PC-3 (cell line): ENCODE results near the gene TEAD1. TPM values are rescaled to one million over a fixed set of nuclear protein-coding genes. Genes with fewer than 3 reads are reported as not detected.

Experiments used
- ATAC-seq: fragments of 200-7000 bp; cut with Tn5 transposase; 2 replicates; pipeline ENCODE4 v1.9.1; 2020; ENCODE audit warnings: mild to moderate bottlenecking, moderate library complexity
- BruUV-seq: library from RNA; stranded (reverse); fragments of 400-500 nt; replicated peaks from 2 replicates; lab custom pipeline; 2021; lab: Mats Ljungman, UMichigan
- CTCF ChIA-PET: fragments of 300-600 bp; sonication (Branson Sonifier 250); formaldehyde crosslinking; loops from one replicate; lab custom pipeline; 2022; ENCODE audit warnings: antibody characterized with exemption; lab: Charles Lee
- POLR2A ChIA-PET: fragments of 300-600 bp; sonication (Branson Sonifier 250); formaldehyde crosslinking; loops from one replicate; lab custom pipeline; 2022; ENCODE audit warnings: antibody characterized with exemption; ENCODE audit not compliant: unreplicated experiment; lab: Charles Lee
- DNase-seq: peaks from one replicate; pipeline ENCODE4 v3.0.0-alpha.2; 2015
- H2AFZ ChIP-seq: fragments of 300-600 bp; sonication (generic); 2 replicates; pipeline ENCODE4 v1.6.0; 2016; ENCODE audit warnings: antibody characterized with exemption, low read length
- H3F3A ChIP-seq: fragments of 300-600 bp; sonication (generic); one replicate; pipeline ENCODE4 v1.6.0; 2017; ENCODE audit warnings: antibody characterized with exemption, low read length, control low read depth, mild to moderate bottlenecking; ENCODE audit not compliant: unreplicated experiment
- H3K27ac ChIP-seq: fragments of 300-600 bp; sonication (generic); 2 replicates; pipeline ENCODE4 v1.5.1; 2016; ENCODE audit warnings: mild to moderate bottlenecking, low read length
- H3K27me3 ChIP-seq: fragments of 300-600 bp; sonication (generic); 2 replicates; pipeline ENCODE4 v1.6.1; 2016; ENCODE audit warnings: low read length, mixed read lengths
- H3K36me3 ChIP-seq: fragments of 300-600 bp; sonication (generic); 2 replicates; pipeline ENCODE4 v1.6.1; 2016; ENCODE audit warnings: low read depth, mixed run types, low read length, mixed read lengths
- H3K4me1 ChIP-seq: fragments of 300-600 bp; sonication (generic); 2 replicates; pipeline ENCODE4 v1.5.1; 2016; ENCODE audit warnings: low read length; ENCODE audit not compliant: insufficient read depth
- H3K4me2 ChIP-seq: fragments of 300-600 bp; sonication (generic); 2 replicates; pipeline ENCODE4 v1.6.0; 2016; ENCODE audit warnings: low read length
- H3K4me3 ChIP-seq: fragments of 300-600 bp; sonication (generic); 2 replicates; pipeline ENCODE4 v1.5.1; 2016; ENCODE audit warnings: mild to moderate bottlenecking, low read length, mixed read lengths
- H3K79me2 ChIP-seq: fragments of 300-600 bp; sonication (generic); 2 replicates; pipeline ENCODE4 v1.6.1; 2017; ENCODE audit warnings: low read length, mixed read lengths
- H3K9ac ChIP-seq: fragments of 300-600 bp; sonication (generic); 2 replicates; pipeline ENCODE4 v1.6.0; 2016; ENCODE audit warnings: mild to moderate bottlenecking, low read length
- H3K9me2 ChIP-seq: fragments of 300-600 bp; sonication (generic); replicated peaks from 2 replicates; pipeline ENCODE4 v1.6.1; 2016; ENCODE audit warnings: mixed run types, low read length, mixed read lengths
- H3K9me3 ChIP-seq: fragments of 300-600 bp; sonication (generic); 2 replicates; pipeline ENCODE4 v1.6.1; 2016; ENCODE audit warnings: low read length, mixed read lengths
- H4K20me1 ChIP-seq: fragments of 300-600 bp; sonication (generic); 2 replicates; pipeline ENCODE4 v1.6.1; 2016; ENCODE audit warnings: low read length, mixed read lengths
- CTCF ChIP-seq: fragments of 300-600 bp; sonication (generic); conservative IDR thresholded peaks from 2 replicates; pipeline ENCODE4 v1.5.1; 2017; ENCODE audit warnings: antibody characterized with exemption, low read depth, mild to moderate bottlenecking, low read length
- EZH2 ChIP-seq: fragments of 300-600 bp; sonication (generic); IDR thresholded peaks from one replicate; pipeline ENCODE4 v1.6.1; 2017; ENCODE audit warnings: antibody characterized with exemption, mild to moderate bottlenecking, low read length; ENCODE audit not compliant: unreplicated experiment
- EZH2phosphoT487 ChIP-seq: fragments of 300-600 bp; sonication (generic); IDR thresholded peaks from 2 replicates; pipeline ENCODE4 v1.6.1; 2018; ENCODE audit warnings: mild to moderate bottlenecking, antibody characterized with exemption, low read length, borderline replicate concordance
- intact Hi-C: fragments of 100-400 bp; cut with micrococcal nuclease; formaldehyde crosslinking; loops from 2 replicates; pipeline ENCODE4 v1.9.0; 2023
- total RNA-seq: library from RNA; depleted of rRNA; stranded (reverse); fragments of >200 nt; gene quantifications from 2 replicates; pipeline ENCODE4 v1.2.3, GENCODE V29; 2014

TEAD1 gene
- total RNA-seq, 1 experiment from 2014 or later: 70.2 TPM

GRCh38 chr11:12684315-12684714 lies 10.1 kb downstream of the TEAD1 start:
- H3K9me2 ChIP-seq: no peaks in the 10 kb centered on the region
- TF ChIP-seq EZH2phosphoT487 (no peak), CTCF (no peak), EZH2 (no peak)
- CTCF ChIA-PET: no interaction called here
- H3K9ac ChIP-seq: peak overlapping the region; percentile 26; the same call in 1 of the 2 replicates
- peak overlapping the region; percentile 85 for H3K27ac ChIP-seq
- BruUV-seq: no TSS peak
- ATAC-seq (no peak), DNase-seq (no peak)
- peak overlapping the region; percentile 62 for H3K4me2 ChIP-seq
- H3K79me2 ChIP-seq: peaks cover 99% of the 10 kb centered on the region
- no peak overlapping the region for H3K4me3 ChIP-seq
- H3F3A ChIP-seq: no peaks in the 10 kb centered on the region
- intact Hi-C loops: no loop called here
- H2AFZ ChIP-seq: no peak overlapping the region
- H4K20me1 ChIP-seq: peaks cover 35% of the 10 kb centered on the region
- H3K9me3 ChIP-seq: no peaks in the 10 kb centered on the region
- POLR2A ChIA-PET: interaction anchor here (0.5 to 0.7 kb wide), 2 partner anchors 98 to 118 kb away, joined by 4 read pairs; no protein-coding TSS in a partner anchor
- H3K36me3 ChIP-seq: peaks cover 10% of the 10 kb centered on the region; the same call in 1 of the 2 replicates
- no peaks in the 10 kb centered on the region for H3K27me3 ChIP-seq
- H3K4me1 ChIP-seq: peaks cover 80% of the 10 kb centered on the region

- Histone ChIP-seq H3K79me2 (peaks cover 99% of the 10 kb centered on the region), H3K9me2 (no peaks in the 10 kb centered on the region), H3K27ac (peak overlapping the region; percentile 85), H2AFZ (no peak overlapping the region), H3K9ac (peak overlapping the region; percentile 26), H3K27me3 (no peaks in the 10 kb centered on the region), H3K4me2 (peak overlapping the region; percentile 62), H3K36me3 (peaks cover 10% of the 10 kb centered on the region; the same call in 1 of the 2 replicates), H4K20me1 (peaks cover 32% of the 10 kb centered on the region), H3K9me3 (no peaks in the 10 kb centered on the region), H3F3A (no peaks in the 10 kb centered on the region), H3K4me3 (no peak overlapping the region), H3K4me1 (peaks cover 78% of the 10 kb centered on the region)
- CTCF ChIA-PET: no interaction called here
- ATAC-seq: peak; percentile 56
- no TSS peak for BruUV-seq
- TF ChIP-seq CTCF: no peak
- TF ChIP-seq EZH2phosphoT487: no peak
- no peak for TF ChIP-seq EZH2
- DNase-seq: no peak
- intact Hi-C loops: no loop called here
- POLR2A ChIA-PET: interaction anchor here (0.5 kb wide), 1 partner anchor 117 kb away, joined by 4 read pairs; no protein-coding TSS in a partner anchor
Measured at GRCh38 chr11:12684816-12685215, 10.6 kb downstream of the TEAD1 start.

GRCh38 chr11:12685229-12685628 lies 11.0 kb downstream of the TEAD1 start:
- no peak overlapping the region for H3K4me3 ChIP-seq
- intact Hi-C loops: no loop called here
- H3F3A ChIP-seq: no peaks in the 10 kb centered on the region
- no peaks in the 10 kb centered on the region for H3K27me3 ChIP-seq
- peaks cover 10% of the 10 kb centered on the region; the same call in 1 of the 2 replicates for H3K36me3 ChIP-seq
- CTCF ChIA-PET: no interaction called here
- POLR2A ChIA-PET: no interaction called here
- no TSS peak for BruUV-seq
- H2AFZ ChIP-seq: no peak overlapping the region
- TF ChIP-seq EZH2phosphoT487 (no peak), EZH2 (no peak), CTCF (no peak)
- peaks cover 99% of the 10 kb centered on the region for H3K79me2 ChIP-seq
- H3K9ac ChIP-seq: peak overlapping the region; percentile 51
- peak overlapping the region; percentile 85 for H3K27ac ChIP-seq
- H4K20me1 ChIP-seq: peaks cover 32% of the 10 kb centered on the region
- peaks cover 74% of the 10 kb centered on the region for H3K4me1 ChIP-seq
- peak; percentile 69 for ATAC-seq
- DNase-seq: peak; percentile 57
- no peaks in the 10 kb centered on the region for H3K9me3 ChIP-seq
- no peaks in the 10 kb centered on the region for H3K9me2 ChIP-seq
- peak overlapping the region; percentile 62 for H3K4me2 ChIP-seq
